ENCODE data around the gene APH1B. TPM values are rescaled to one million over a fixed set of nuclear protein-coding genes. Genes with fewer than 3 reads are reported as not detected.

Gene APH1B
- total and polyA plus RNA-seq, 2 of the 4 experiments (the other 2 are of a cell fraction): 7.0 to 7.7 TPM

GRCh38 chr15:63341898-63342297 is 64.5 kb downstream of the APH1B start:
- no peak for DNase-seq
- H3K4ac ChIP-seq (ENCODE audit: low read depth, low read length): no peak overlapping the region
- no peak overlapping the region for H4K8ac ChIP-seq (ENCODE audit: low read depth in 2 of 2, low read length in 2 of 2)
- no peak overlapping the region for H2BK15ac ChIP-seq (ENCODE audit: low read depth, low read length)
- no peaks in the 10 kb centered on the region for H3K79me1 ChIP-seq (ENCODE audit: low read depth in 1 of 2, low read length in 2 of 2)
- no peak overlapping the region for H2BK20ac ChIP-seq (ENCODE audit: low read depth, low read length)
- H3K56ac ChIP-seq (ENCODE audit: extremely low read depth, insufficient read depth, low read length): no peak overlapping the region
- H3K27me3 ChIP-seq (ENCODE audit: control insufficient read depth, insufficient read depth, low read length): no peaks in the 10 kb centered on the region
- in situ Hi-C loops (cut with MboI; ENCODE audit: low sequenced_read_pairs): no loop called here
- H3K4me3 ChIP-seq (ENCODE audit: insufficient read depth, low read depth, low read length): no peak overlapping the region
- H2BK120ac ChIP-seq (ENCODE audit: low read depth, low read length): no peak overlapping the region
- no peak overlapping the region for H2BK5ac ChIP-seq (ENCODE audit: low read depth, low read length, poor library complexity, severe bottlenecking)
- no peak overlapping the region for H3K23ac ChIP-seq (ENCODE audit: low read depth, low read length)
- no peak overlapping the region for H3K18ac ChIP-seq (ENCODE audit: low read depth, low read length)
- H2AFZ ChIP-seq (replicated peaks; ENCODE audit: low read length, poor library complexity): no peak overlapping the region
- H2AK5ac ChIP-seq (ENCODE audit: low read depth, low read length): no peak overlapping the region
- no peaks in the 10 kb centered on the region for H3K9me3 ChIP-seq (ENCODE audit: control insufficient read depth, insufficient read depth, low read length)
- no peak for ATAC-seq (ENCODE audit: low read depth)
- dilution Hi-C loops (cut with HindIII; ENCODE audit: low sequenced_read_pairs, unreplicated experiment): no loop called here
- intact Hi-C loops (cut with micrococcal nuclease): no loop called here
- H4K91ac ChIP-seq (ENCODE audit: insufficient read depth, low read depth, low read length): no peak overlapping the region
- CTCF ChIA-PET: no interaction called here
- POLR2A ChIA-PET (ENCODE audit: unreplicated experiment): no interaction called here
- H3K4me1 ChIP-seq (ENCODE audit: control insufficient read depth, insufficient read depth, low read length): peaks cover 10% of the 10 kb centered on the region
- no CpG with 5 or more reads among the region's 4 CpGs for WGBS, 2 experiments (ENCODE audit: extremely low coverage in 2 of 2, insufficient read length in 1 of 2)
- no peak overlapping the region for H3K27ac ChIP-seq (ENCODE audit: insufficient read depth, low read length)
- no peak overlapping the region for H2AK9ac ChIP-seq (replicated peaks; ENCODE audit: low read depth, low read length, poor library complexity)
- no peaks in the 10 kb centered on the region for H3K36me3 ChIP-seq (ENCODE audit: control insufficient read depth, insufficient read depth, low read length)
- H4K5ac ChIP-seq (ENCODE audit: low read depth, low read length): no peak overlapping the region
- peaks cover 14% of the 10 kb centered on the region; the same call in 1 of the 2 replicates for H3K9me1 ChIP-seq (ENCODE audit: insufficient read depth, low read length)
- no peak overlapping the region for H3K9ac ChIP-seq (ENCODE audit: low read depth, low read length)
- no peak overlapping the region for H3K4me2 ChIP-seq (ENCODE audit: low read depth, low read length)
- H4K20me1 ChIP-seq (ENCODE audit: insufficient read depth, low read length): no peaks in the 10 kb centered on the region
- TF ChIP-seq ELK1 (IDR thresholded peaks at IDR 0.05; ENCODE audit: borderline replicate concordance, low read depth, low read length): no peak
- no peak for TF ChIP-seq CTCF (conservative IDR thresholded peaks at IDR 0.05; ENCODE audit: low read depth, low read length)
- no peak for TF ChIP-seq RAD21 (IDR thresholded peaks at IDR 0.05; ENCODE audit: low read length)
- no peak for TF ChIP-seq MAZ (IDR thresholded peaks at IDR 0.05; ENCODE audit: borderline replicate concordance, low read depth, low read length)
- no peak for TF ChIP-seq MXI1 (IDR thresholded peaks at IDR 0.05; ENCODE audit: borderline replicate concordance, low read depth, low read length)
- TF ChIP-seq MAFK (IDR thresholded peaks at IDR 0.05; ENCODE audit: low read depth, low read length): no peak
- no peak for TF ChIP-seq BHLHE40 (IDR thresholded peaks at IDR 0.05; ENCODE audit: low read depth, low read length)
- TF ChIP-seq SMC3 (IDR thresholded peaks at IDR 0.05; ENCODE audit: low read depth, low read length): no peak
- no peak for TF ChIP-seq RFX5 (IDR thresholded peaks at IDR 0.05; ENCODE audit: low read depth, low read length)
- no peak for TF ChIP-seq RCOR1 (IDR thresholded peaks at IDR 0.05; ENCODE audit: insufficient replicate concordance, low read length)
- TF ChIP-seq CEBPB (IDR thresholded peaks at IDR 0.05; ENCODE audit: low read depth, low read length): no peak
- no TSS peak for BruUV-seq (replicated peaks)
- H3K14ac ChIP-seq (replicated peaks; ENCODE audit: low read depth, low read length): no peak overlapping the region

All from IMR-90 (cell line).